Hepatocyte (in vitro differentiated cells): ENCODE results near the gene LAP3. TPM values are rescaled to one million over a fixed set of nuclear protein-coding genes. Genes with fewer than 3 reads are reported as not detected.
A peak's percentile ranks its signal among the peaks of the same experiment; 100 is the strongest.

Experiments used
- DNase-seq: peaks from one replicate; pipeline ENCODE4 v3.0.0-alpha.2; 2016; ENCODE audit warnings: low spot score
- H2AFZ ChIP-seq: fragments of 200-600 bp; sonication (generic); 2 replicates; pipeline ENCODE4 v1.6.0; 2016; ENCODE audit warnings: antibody characterized with exemption, mild to moderate bottlenecking
- H3K27ac ChIP-seq: fragments of 200-600 bp; sonication (generic); 2 replicates; pipeline ENCODE4 v1.5.1; 2016; ENCODE audit warnings: mild to moderate bottlenecking
- H3K27me3 ChIP-seq: fragments of 200-600 bp; sonication (generic); 2 replicates; pipeline ENCODE4 v1.6.1; 2016
- H3K36me3 ChIP-seq: fragments of 200-600 bp; sonication (generic); replicated peaks from 2 replicates; pipeline ENCODE4 v1.5.1; 2016; ENCODE audit warnings: low read depth; ENCODE audit not compliant: insufficient read depth
- H3K4me1 ChIP-seq: fragments of 200-600 bp; sonication (generic); 2 replicates; pipeline ENCODE4 v1.5.1; 2016; ENCODE audit warnings: mild to moderate bottlenecking, moderate library complexity; ENCODE audit not compliant: insufficient read depth
- H3K4me2 ChIP-seq: fragments of 200-600 bp; sonication (generic); 2 replicates; pipeline ENCODE4 v1.6.0; 2016
- H3K4me3 ChIP-seq: fragments of 200-600 bp; sonication (generic); 2 replicates; pipeline ENCODE4 v1.5.1; 2016; ENCODE audit warnings: mild to moderate bottlenecking
- H3K79me2 ChIP-seq: fragments of 200-600 bp; sonication (generic); 2 replicates; pipeline ENCODE4 v1.6.0; 2017; ENCODE audit warnings: mild to moderate bottlenecking
- H3K9me2 ChIP-seq: fragments of 200-600 bp; sonication (generic); replicated peaks from 2 replicates; pipeline ENCODE4 v1.6.0; 2017; ENCODE audit warnings: mild to moderate bottlenecking; ENCODE audit not compliant: insufficient read depth
- H3K9me3 ChIP-seq: fragments of 200-600 bp; sonication (generic); 2 replicates; pipeline ENCODE4 v1.5.1; 2016; ENCODE audit warnings: low read depth, mild to moderate bottlenecking
- H4K20me1 ChIP-seq: fragments of 200-600 bp; sonication (generic); 2 replicates; pipeline ENCODE4 v1.6.0; 2016; ENCODE audit warnings: mild to moderate bottlenecking; ENCODE audit not compliant: insufficient read depth, poor library complexity, severe bottlenecking
- CTCF ChIP-seq: fragments of 200-600 bp; sonication (generic); IDR thresholded peaks from 2 replicates; pipeline ENCODE4 v1.5.1; 2016; ENCODE audit warnings: antibody characterized with exemption, mild to moderate bottlenecking; ENCODE audit not compliant: poor library complexity
- EZH2 ChIP-seq: fragments of 200-600 bp; sonication (generic); IDR thresholded peaks from 2 replicates; pipeline ENCODE4 v1.6.1; 2016; ENCODE audit warnings: antibody characterized with exemption, mild to moderate bottlenecking, borderline replicate concordance
- EZH2phosphoT487 ChIP-seq: fragments of 200-600 bp; sonication (generic); IDR thresholded peaks from one replicate; pipeline ENCODE4 v1.6.1; 2018; ENCODE audit warnings: antibody characterized with exemption, mild to moderate bottlenecking, low read depth, moderate library complexity; ENCODE audit not compliant: unreplicated experiment, severe bottlenecking
- WGBS: methylation state at CpG from one replicate; pipeline ENCODE4 v1.1.6; 2016; ENCODE audit warnings: low lambda C conversion rate; ENCODE audit errors: missing lambda C conversion rate; 5-methylcytosine and 5-hydroxymethylcytosine counted together
- polyA plus RNA-seq: library from polyadenylated mRNA; unstranded; fragments of >200 nt; fragmentation: Nextera tagmentation; extraction: Ambion mirVana; gene quantifications from 2 replicates; pipeline ENCODE4 v1.2.1, GENCODE V29; 2016
- total RNA-seq: library from RNA; depleted of rRNA; stranded (reverse); fragments of >200 nt; gene quantifications from 2 replicates; pipeline ENCODE4 v1.2.3, GENCODE V29; 2014

Gene LAP3
- total and polyA plus RNA-seq, 2 experiments from 2014 or later: 53.2 to 76.4 TPM

- Histone ChIP-seq H3K27me3 (no peaks in the 10 kb centered on the region), H4K20me1 (no peaks in the 10 kb centered on the region), H3K4me3 (peak overlapping the region; percentile 58), H3K4me2 (peak overlapping the region; percentile 87), H3K9me2 (no peaks in the 10 kb centered on the region), H3K27ac (peak overlapping the region; percentile 93), H3K9me3 (no peaks in the 10 kb centered on the region), H3K79me2 (peaks cover 17% of the 10 kb centered on the region), H2AFZ (no peak overlapping the region), H3K4me1 (peaks cover 12% of the 10 kb centered on the region), H3K36me3 (no peaks in the 10 kb centered on the region)
- no peak for TF ChIP-seq EZH2
- no peak for TF ChIP-seq EZH2phosphoT487
- TF ChIP-seq CTCF: no peak
- no peak for DNase-seq
- 87% methylated on average over 6 of the region's 6 CpGs for WGBS
These were observed 1.5 kb downstream of the LAP3 start for GRCh38 chr4:17578482-17578891.

- H3K27ac ChIP-seq: no peak overlapping the region
- no peaks in the 10 kb centered on the region for H4K20me1 ChIP-seq
These were observed 4.0 kb downstream of the LAP3 start for GRCh38 chr4:17580969-17581368.

GRCh38 chr4:17583276-17583675 is 6.3 kb downstream of the LAP3 start:
- no peaks in the 10 kb centered on the region for H3K9me3 ChIP-seq
- DNase-seq: no peak
- H3K36me3 ChIP-seq: no peaks in the 10 kb centered on the region
- peaks cover 8% of the 10 kb centered on the region for H3K4me1 ChIP-seq
- H3K27ac ChIP-seq: no peak overlapping the region
- H4K20me1 ChIP-seq: no peaks in the 10 kb centered on the region
- no peaks in the 10 kb centered on the region for H3K9me2 ChIP-seq
- H2AFZ ChIP-seq: no peak overlapping the region
- H3K79me2 ChIP-seq: peaks cover 17% of the 10 kb centered on the region
- no peak for TF ChIP-seq CTCF
- TF ChIP-seq EZH2: no peak
- TF ChIP-seq EZH2phosphoT487: no peak
- H3K4me2 ChIP-seq: no peak overlapping the region
- no peak overlapping the region for H3K4me3 ChIP-seq
- WGBS: 94% methylated on average over 9 of the region's 9 CpGs
- H3K27me3 ChIP-seq: no peaks in the 10 kb centered on the region

More at GRCh38 chr4:17580969-17581368, 4.0 kb downstream of the LAP3 start:
- TF ChIP-seq EZH2 (no peak), CTCF (no peak), EZH2phosphoT487 (no peak)
- Histone ChIP-seq H3K4me3 (no peak overlapping the region), H2AFZ (no peak overlapping the region), H3K4me1 (peaks cover 12% of the 10 kb centered on the region), H3K27me3 (no peaks in the 10 kb centered on the region), H3K9me3 (no peaks in the 10 kb centered on the region), H3K9me2 (no peaks in the 10 kb centered on the region), H3K36me3 (no peaks in the 10 kb centered on the region), H3K4me2 (no peak overlapping the region), H3K79me2 (peaks cover 17% of the 10 kb centered on the region)
- 95% methylated on average over 7 of the region's 7 CpGs for WGBS
- DNase-seq: no peak

GRCh38 chr4:17583941-17584340 is 6.9 kb downstream of the LAP3 start:
- H2AFZ ChIP-seq: no peak overlapping the region
- peaks cover 3% of the 10 kb centered on the region for H3K4me1 ChIP-seq
- DNase-seq: no peak
- no peaks in the 10 kb centered on the region for H3K27me3 ChIP-seq
- no peak overlapping the region for H3K27ac ChIP-seq
- TF ChIP-seq EZH2phosphoT487 (no peak), CTCF (no peak)
- H3K4me2 ChIP-seq: no peak overlapping the region
- no peaks in the 10 kb centered on the region for H3K9me2 ChIP-seq
- no peaks in the 10 kb centered on the region for H4K20me1 ChIP-seq
- no peak overlapping the region for H3K4me3 ChIP-seq
- 94% methylated on average over 4 of the region's 4 CpGs for WGBS
- no peaks in the 10 kb centered on the region for H3K9me3 ChIP-seq
- H3K36me3 ChIP-seq: no peaks in the 10 kb centered on the region
- peaks cover 13% of the 10 kb centered on the region for H3K79me2 ChIP-seq
